AG04449 (cell line): ENCODE measurements around the gene SDF2L1.

Source experiments
- CTCF ChIA-PET: fragments of 350-600 bp; formaldehyde crosslinking; extraction: SDS; loops from one replicate; lab custom pipeline; 2021; ENCODE audit warnings: antibody characterized with exemption; lab: Yijun Ruan, JAX
- POLR2A ChIA-PET: fragments of 400-600, 350-600 bp; formaldehyde crosslinking; extraction: SDS; loops from one replicate; lab custom pipeline; 2020; ENCODE audit warnings: antibody characterized with exemption, inconsistent platforms; lab: Yijun Ruan, JAX
- DNase-seq: peaks from one replicate; pipeline ENCODE4 v3.0.0-alpha.2; 2010; ENCODE audit warnings: low read depth, low spot score
- H3K4me3 ChIP-seq: 2 replicates; pipeline ENCODE4 v1.5.1; 2011; ENCODE audit warnings: low read depth, mild to moderate bottlenecking, control low read depth, low read length
- TF ChIP-seq, protein P1 (sequence below): IDR thresholded peaks from one replicate; pipeline ENCODE4 v1.5.1; 2011; ENCODE audit warnings: mild to moderate bottlenecking, moderate library complexity, low read length, control low read depth, inconsistent platforms; ENCODE audit not compliant: insufficient read depth; ENCODE audit errors: missing control alignments

SDF2L1 gene

GRCh38 chr22:21693333-21693998, 51.4 kb downstream of the SDF2L1 start:
- H3K4me3 ChIP-seq, result no peak overlapping the region
- ChIA-PET POLR2A (no interaction called here), CTCF (no interaction called here)
- DNase-seq, result no peak
- TF ChIP-seq, protein P1, sequence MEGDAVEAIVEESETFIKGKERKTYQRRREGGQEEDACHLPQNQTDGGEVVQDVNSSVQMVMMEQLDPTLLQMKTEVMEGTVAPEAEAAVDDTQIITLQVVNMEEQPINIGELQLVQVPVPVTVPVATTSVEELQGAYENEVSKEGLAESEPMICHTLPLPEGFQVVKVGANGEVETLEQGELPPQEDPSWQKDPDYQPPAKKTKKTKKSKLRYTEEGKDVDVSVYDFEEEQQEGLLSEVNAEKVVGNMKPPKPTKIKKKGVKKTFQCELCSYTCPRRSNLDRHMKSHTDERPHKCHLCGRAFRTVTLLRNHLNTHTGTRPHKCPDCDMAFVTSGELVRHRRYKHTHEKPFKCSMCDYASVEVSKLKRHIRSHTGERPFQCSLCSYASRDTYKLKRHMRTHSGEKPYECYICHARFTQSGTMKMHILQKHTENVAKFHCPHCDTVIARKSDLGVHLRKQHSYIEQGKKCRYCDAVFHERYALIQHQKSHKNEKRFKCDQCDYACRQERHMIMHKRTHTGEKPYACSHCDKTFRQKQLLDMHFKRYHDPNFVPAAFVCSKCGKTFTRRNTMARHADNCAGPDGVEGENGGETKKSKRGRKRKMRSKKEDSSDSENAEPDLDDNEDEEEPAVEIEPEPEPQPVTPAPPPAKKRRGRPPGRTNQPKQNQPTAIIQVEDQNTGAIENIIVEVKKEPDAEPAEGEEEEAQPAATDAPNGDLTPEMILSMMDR, result no peak
